ENCODE measurements around the gene SH3BP2.
"Not testable (repeated sequence)": the region's sequence is repeated elsewhere in the genome, so short reads cannot be mapped to it uniquely, and the experiment has no call there.

The SH3BP2 gene

DNA sequence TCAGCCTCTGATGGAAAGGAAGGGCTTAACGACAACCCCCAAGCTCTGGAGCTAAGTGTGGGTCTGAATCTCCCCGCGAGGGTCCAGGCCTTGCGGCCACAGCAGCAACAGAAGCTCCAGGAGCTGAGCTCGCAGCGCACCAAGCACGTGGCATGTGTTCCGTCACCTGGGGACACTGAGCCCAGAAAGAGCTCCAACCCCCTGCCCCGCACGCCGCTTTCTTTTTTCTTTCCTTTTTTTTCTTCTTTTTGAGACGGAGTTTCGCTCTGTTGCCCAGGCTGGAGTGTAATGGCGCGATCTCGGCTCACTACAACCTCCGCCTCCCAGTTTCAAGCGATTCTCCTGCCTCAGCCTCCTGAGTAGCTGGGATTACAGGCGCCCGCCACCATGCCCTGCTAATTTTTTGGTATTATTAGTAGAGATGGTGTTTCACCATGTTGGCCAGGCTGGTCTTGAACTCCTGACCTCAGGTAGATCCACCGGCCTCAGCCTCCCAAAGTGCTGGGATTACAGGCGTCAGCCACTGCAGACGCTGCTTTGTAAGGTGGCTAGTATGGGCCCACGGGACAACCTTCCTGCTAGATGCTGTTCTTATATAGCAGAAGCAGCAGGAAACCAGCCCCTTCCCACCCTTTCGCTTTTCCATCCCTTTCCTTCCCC, 36.1 kb upstream of the SH3BP2 start:
- H3K4me3 ChIP-seq (ENCODE audit: low read depth, low read length) = peak overlapping the region; percentile 27
- no peak for TF ChIP-seq CTCF (IDR thresholded peaks at IDR 0.05; ENCODE audit: low read depth, low read length, missing control alignments)
- no peak for DNase-seq (ENCODE audit: low read depth)

DNA sequence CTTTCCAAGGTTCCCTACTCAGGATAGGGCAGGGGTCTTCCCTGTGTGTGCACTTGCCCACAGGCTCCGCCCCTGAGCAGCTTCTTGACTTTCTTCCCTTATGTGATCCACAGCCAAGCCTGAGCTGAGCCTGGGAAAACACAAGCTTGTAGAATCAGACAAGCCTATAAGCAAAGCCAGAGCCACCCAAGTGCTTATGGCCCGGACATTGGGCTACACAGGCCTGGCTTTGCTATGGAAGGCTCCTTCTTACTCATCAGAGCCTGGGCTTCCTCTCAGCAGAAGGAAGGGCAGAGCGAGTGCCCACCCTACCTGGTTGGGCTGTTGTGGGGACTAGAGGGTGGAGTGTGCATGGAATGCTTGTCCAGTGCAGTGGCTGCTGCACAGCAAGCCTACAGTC, 35.5 kb upstream of the SH3BP2 start:
- no peak for TF ChIP-seq CTCF (IDR thresholded peaks at IDR 0.05; ENCODE audit: low read depth, low read length, missing control alignments)
- no peak for DNase-seq (ENCODE audit: low read depth)
- no peak overlapping the region for H3K4me3 ChIP-seq (ENCODE audit: low read depth, low read length)

GRCh38 chr4:2761035-2761923, 31.6 kb upstream of the SH3BP2 start:
- H3K4me3 ChIP-seq (ENCODE audit: low read depth, low read length) = no peak overlapping the region
- DNase-seq (ENCODE audit: low read depth) = no peak
- peak; percentile 5 for TF ChIP-seq CTCF (IDR thresholded peaks at IDR 0.05; ENCODE audit: low read depth, low read length, missing control alignments)

- no peak overlapping the region for H3K4me3 ChIP-seq (ENCODE audit: low read depth, low read length)
- no peak for DNase-seq (ENCODE audit: low read depth)
- TF ChIP-seq CTCF (IDR thresholded peaks at IDR 0.05; ENCODE audit: low read depth, low read length, missing control alignments) = no peak
Observed at GRCh38 chr4:2762048-2762447, 30.8 kb upstream of the SH3BP2 start.

GRCh38 chr4:2762486-2763370, 30.2 kb upstream of the SH3BP2 start:
- not testable (repeated sequence) for H3K4me3 ChIP-seq (ENCODE audit: low read depth, low read length); DNase-seq (ENCODE audit: low read depth)

GRCh38 chr4:2763511-2763967, 29.3 kb upstream of the SH3BP2 start:
- peak overlapping the region; percentile 47 for H3K4me3 ChIP-seq (ENCODE audit: low read depth, low read length)

More at GRCh38 chr4:2763511-2763967, 29.3 kb upstream of the SH3BP2 start:
- TF ChIP-seq CTCF (IDR thresholded peaks at IDR 0.05; ENCODE audit: low read depth, low read length, missing control alignments) = no peak
- DNase-seq (ENCODE audit: low read depth) = no peak
